ENCODE results near the gene TNFAIP2.

DNA sequence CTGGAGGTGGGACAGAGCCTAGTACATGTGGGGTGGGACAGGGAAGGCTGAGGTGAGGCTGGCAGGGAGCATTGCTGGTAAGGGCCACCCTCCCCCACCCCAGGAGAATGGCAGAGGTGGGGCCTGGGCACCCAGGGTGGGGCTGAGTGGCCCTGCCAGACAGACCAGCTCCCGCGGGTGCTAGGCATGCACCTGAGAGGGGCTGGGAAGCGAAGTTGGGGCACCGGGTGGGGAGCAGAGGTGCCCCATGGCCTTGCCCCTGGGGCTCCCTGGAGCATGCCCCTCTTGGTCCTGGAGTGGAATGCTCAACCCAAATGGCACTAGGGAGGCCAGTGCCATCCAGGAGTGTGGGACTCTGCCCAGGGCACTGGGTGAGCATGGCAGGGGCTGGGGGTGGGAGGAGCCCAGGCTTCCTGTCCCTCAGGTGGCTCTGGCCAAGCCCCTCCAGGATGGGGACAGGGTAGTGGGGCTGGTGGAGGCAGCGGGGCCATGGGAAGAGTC is 1.3 kb downstream of the TNFAIP2 start:
- TF ChIP-seq, protein P1, sequence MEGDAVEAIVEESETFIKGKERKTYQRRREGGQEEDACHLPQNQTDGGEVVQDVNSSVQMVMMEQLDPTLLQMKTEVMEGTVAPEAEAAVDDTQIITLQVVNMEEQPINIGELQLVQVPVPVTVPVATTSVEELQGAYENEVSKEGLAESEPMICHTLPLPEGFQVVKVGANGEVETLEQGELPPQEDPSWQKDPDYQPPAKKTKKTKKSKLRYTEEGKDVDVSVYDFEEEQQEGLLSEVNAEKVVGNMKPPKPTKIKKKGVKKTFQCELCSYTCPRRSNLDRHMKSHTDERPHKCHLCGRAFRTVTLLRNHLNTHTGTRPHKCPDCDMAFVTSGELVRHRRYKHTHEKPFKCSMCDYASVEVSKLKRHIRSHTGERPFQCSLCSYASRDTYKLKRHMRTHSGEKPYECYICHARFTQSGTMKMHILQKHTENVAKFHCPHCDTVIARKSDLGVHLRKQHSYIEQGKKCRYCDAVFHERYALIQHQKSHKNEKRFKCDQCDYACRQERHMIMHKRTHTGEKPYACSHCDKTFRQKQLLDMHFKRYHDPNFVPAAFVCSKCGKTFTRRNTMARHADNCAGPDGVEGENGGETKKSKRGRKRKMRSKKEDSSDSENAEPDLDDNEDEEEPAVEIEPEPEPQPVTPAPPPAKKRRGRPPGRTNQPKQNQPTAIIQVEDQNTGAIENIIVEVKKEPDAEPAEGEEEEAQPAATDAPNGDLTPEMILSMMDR (conservative IDR thresholded peaks at IDR 0.05; ENCODE audit: low read depth, low read length) = no peak
- TF ChIP-seq EZH2phosphoT487 (IDR thresholded peaks at IDR 0.05; ENCODE audit: borderline replicate concordance, low read length) = no peak

Data from PC-3 (cell line).